GM19467 (cell line): ENCODE data around the gene QRICH1.

Source experiments
- ATAC-seq: cut with Tn5 transposase; IDR thresholded peaks from one replicate; pipeline ENCODE4 v1.9.1; 2021; ENCODE audit warnings: mild to moderate bottlenecking, moderate library complexity; ENCODE audit not compliant: unreplicated experiment

QRICH1 gene

GRCh38 chr3:49001155-49001554 lies 92.7 kb downstream of the QRICH1 start:
- ATAC-seq, result no peak

- ATAC-seq, result no peak
Observed at GRCh38 chr3:48999085-48999858, 94.6 kb downstream of the QRICH1 start.

GRCh38 chr3:48997714-48998637 lies 95.9 kb downstream of the QRICH1 start:
- ATAC-seq, result no peak

- no peak for ATAC-seq
Observed at GRCh38 chr3:48997102-48997635, 96.7 kb downstream of the QRICH1 start.

- no peak for ATAC-seq
Observed at GRCh38 chr3:48996640-48997039, 97.2 kb downstream of the QRICH1 start.

GRCh38 chr3:48993834-48994233 lies 100.0 kb downstream of the QRICH1 start:
- no peak for ATAC-seq

GRCh38 chr3:48991851-48992545 lies 101.9 kb downstream of the QRICH1 start:
- no peak for ATAC-seq

GRCh38 chr3:48990636-48991469 lies 103.0 kb downstream of the QRICH1 start:
- no peak for ATAC-seq

GRCh38 chr3:48989796-48990635 lies 103.9 kb downstream of the QRICH1 start, which contains the start of gene P4HTM:
Gene P4HTM (plus strand): TSS chr3:48990241. CDS start chr3:48990257, 16 bp downstream.
- no peak for ATAC-seq

GRCh38 chr3:48989126-48989795 lies 104.6 kb downstream of the QRICH1 start:
- no peak for ATAC-seq

GRCh38 chr3:48985831-48986376 lies 108.0 kb downstream of the QRICH1 start:
- no peak for ATAC-seq

GRCh38 chr3:48984663-48985062 lies 109.2 kb downstream of the QRICH1 start:
- ATAC-seq, result no peak

GRCh38 chr3:48983096-48983495 lies 110.8 kb downstream of the QRICH1 start:
- ATAC-seq, result no peak

GRCh38 chr3:48982686-48983085 lies 111.2 kb downstream of the QRICH1 start:
- ATAC-seq, result no peak

- no peak for ATAC-seq
Observed at GRCh38 chr3:48982016-48982415, 111.9 kb downstream of the QRICH1 start.

- no peak for ATAC-seq
Observed at GRCh38 chr3:48980295-48980694, 113.6 kb downstream of the QRICH1 start.
